Measurements from ENCODE around the gene FAIM2.
"Not testable (repeated sequence)": the region's sequence is repeated elsewhere in the genome, so short reads cannot be mapped to it uniquely, and the experiment has no call there.

Gene FAIM2

GRCh38 chr12:49860921-49861320 lies 42.8 kb downstream of the FAIM2 start:
- DNase-seq, result not testable (repeated sequence)

GRCh38 chr12:49855890-49856289 lies 47.8 kb downstream of the FAIM2 start:
- not testable (repeated sequence) for DNase-seq

GRCh38 chr12:49854976-49855375 lies 48.7 kb downstream of the FAIM2 start:
- no peak for DNase-seq

- DNase-seq, result no peak
Measured at GRCh38 chr12:49853671-49854070, 50.0 kb downstream of the FAIM2 start.

- no peak for DNase-seq
Measured at GRCh38 chr12:49847161-49847560, 56.5 kb downstream of the FAIM2 start.

GRCh38 chr12:49846032-49846431 lies 57.7 kb downstream of the FAIM2 start:
- no peak for DNase-seq

GRCh38 chr12:49843876-49844437 lies 59.7 kb downstream of the FAIM2 start:
- no peak for DNase-seq

- no peak for DNase-seq
Measured at GRCh38 chr12:49843411-49843810, 60.3 kb downstream of the FAIM2 start.

- DNase-seq, result peak; percentile 96 to 97
Measured at GRCh38 chr12:49842519-49843352, 61.0 kb downstream of the FAIM2 start, which contains the start of gene BCDIN3D. TSS of gene BCDIN3D (minus strand) at chr12:49843106. CDS start at chr12:49843087, 19 bp downstream.

GRCh38 chr12:49838973-49839633 lies 64.6 kb downstream of the FAIM2 start:
- DNase-seq, result no peak

GRCh38 chr12:49832836-49833421 lies 70.8 kb downstream of the FAIM2 start:
- DNase-seq, result no peak

- no peak for DNase-seq
Measured at GRCh38 chr12:49831717-49832116, 72.0 kb downstream of the FAIM2 start.

- peak; percentile 95 to 96 for DNase-seq
Measured at GRCh38 chr12:49828133-49829091, 75.3 kb downstream of the FAIM2 start, which contains the start of gene NCKAP5L. TSS of gene NCKAP5L (minus strand) at chr12:49828413. CDS start at chr12:49804044, 24,369 bp downstream.

- peak; percentile 59 to 62 for DNase-seq
Measured at GRCh38 chr12:49827401-49828099, 76.2 kb downstream of the FAIM2 start.

- DNase-seq, result no peak
Measured at GRCh38 chr12:49827051-49827400, 76.7 kb downstream of the FAIM2 start.

- no peak for DNase-seq
Measured at GRCh38 chr12:49825971-49826421, 77.7 kb downstream of the FAIM2 start.

GRCh38 chr12:49825360-49825970 lies 78.2 kb downstream of the FAIM2 start:
- DNase-seq, result no peak

- no peak for DNase-seq
Measured at GRCh38 chr12:49824895-49825294, 78.8 kb downstream of the FAIM2 start.

GRCh38 chr12:49824416-49824815 lies 79.3 kb downstream of the FAIM2 start:
- DNase-seq, result no peak

- DNase-seq, result no peak
Measured at GRCh38 chr12:49823951-49824350, 79.7 kb downstream of the FAIM2 start.

- DNase-seq, result no peak
Measured at GRCh38 chr12:49823350-49823749, 80.3 kb downstream of the FAIM2 start.
